ENCODE data around the gene LPIN2. TPM values are rescaled to one million over a fixed set of nuclear protein-coding genes. Genes with fewer than 3 reads are reported as not detected.

Gene LPIN2
- total and polyA plus RNA-seq, 2 of the 13 experiments (the other 11 are each of a cell fraction or from before 2014, with no cell fraction given) = 46.0 to 119 TPM

DNA sequence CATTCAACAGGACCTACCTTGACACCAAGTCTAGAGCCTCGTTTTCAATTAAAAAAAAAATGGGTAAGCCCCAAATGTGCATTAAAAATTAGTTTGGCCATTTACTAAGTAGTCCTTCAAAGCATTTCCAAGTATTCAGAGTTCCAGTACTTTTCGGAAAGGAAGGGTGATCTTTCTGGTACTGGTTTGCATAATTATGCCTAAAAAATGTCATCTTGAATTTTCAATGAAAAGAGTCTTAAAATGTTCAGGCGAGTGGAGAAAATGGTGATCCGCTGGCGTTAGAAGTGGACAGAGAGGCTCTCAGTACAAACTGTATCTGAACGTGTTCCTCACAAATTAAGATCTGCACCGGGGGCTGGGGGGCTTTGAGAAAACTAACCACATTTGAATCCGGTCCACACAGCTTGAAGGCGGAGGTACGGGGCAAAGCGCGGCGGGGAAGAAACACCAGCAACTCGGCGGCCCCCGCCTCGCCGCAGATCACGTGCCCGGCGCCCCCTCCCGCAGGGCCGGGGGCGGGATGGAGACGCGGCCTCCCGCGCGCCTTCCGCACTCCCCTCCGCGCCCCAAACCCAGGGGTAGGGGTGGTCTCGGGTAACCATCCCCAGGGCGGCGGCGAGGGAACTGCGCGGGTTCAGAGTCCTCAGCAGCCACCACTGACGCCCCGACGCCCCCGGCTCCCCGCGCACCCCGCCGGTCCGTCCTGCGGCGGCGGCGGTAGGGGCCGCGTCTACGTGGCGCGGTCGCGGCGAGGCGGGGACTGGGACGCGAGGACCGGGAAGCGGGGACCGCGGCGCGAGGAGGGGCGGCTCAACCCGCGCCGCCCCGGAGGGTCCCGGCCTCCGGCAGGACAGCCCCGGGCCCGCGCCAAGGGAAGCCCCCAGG is 564 bp downstream of the LPIN2 start (continued):
- TF ChIP-seq, protein P1, sequence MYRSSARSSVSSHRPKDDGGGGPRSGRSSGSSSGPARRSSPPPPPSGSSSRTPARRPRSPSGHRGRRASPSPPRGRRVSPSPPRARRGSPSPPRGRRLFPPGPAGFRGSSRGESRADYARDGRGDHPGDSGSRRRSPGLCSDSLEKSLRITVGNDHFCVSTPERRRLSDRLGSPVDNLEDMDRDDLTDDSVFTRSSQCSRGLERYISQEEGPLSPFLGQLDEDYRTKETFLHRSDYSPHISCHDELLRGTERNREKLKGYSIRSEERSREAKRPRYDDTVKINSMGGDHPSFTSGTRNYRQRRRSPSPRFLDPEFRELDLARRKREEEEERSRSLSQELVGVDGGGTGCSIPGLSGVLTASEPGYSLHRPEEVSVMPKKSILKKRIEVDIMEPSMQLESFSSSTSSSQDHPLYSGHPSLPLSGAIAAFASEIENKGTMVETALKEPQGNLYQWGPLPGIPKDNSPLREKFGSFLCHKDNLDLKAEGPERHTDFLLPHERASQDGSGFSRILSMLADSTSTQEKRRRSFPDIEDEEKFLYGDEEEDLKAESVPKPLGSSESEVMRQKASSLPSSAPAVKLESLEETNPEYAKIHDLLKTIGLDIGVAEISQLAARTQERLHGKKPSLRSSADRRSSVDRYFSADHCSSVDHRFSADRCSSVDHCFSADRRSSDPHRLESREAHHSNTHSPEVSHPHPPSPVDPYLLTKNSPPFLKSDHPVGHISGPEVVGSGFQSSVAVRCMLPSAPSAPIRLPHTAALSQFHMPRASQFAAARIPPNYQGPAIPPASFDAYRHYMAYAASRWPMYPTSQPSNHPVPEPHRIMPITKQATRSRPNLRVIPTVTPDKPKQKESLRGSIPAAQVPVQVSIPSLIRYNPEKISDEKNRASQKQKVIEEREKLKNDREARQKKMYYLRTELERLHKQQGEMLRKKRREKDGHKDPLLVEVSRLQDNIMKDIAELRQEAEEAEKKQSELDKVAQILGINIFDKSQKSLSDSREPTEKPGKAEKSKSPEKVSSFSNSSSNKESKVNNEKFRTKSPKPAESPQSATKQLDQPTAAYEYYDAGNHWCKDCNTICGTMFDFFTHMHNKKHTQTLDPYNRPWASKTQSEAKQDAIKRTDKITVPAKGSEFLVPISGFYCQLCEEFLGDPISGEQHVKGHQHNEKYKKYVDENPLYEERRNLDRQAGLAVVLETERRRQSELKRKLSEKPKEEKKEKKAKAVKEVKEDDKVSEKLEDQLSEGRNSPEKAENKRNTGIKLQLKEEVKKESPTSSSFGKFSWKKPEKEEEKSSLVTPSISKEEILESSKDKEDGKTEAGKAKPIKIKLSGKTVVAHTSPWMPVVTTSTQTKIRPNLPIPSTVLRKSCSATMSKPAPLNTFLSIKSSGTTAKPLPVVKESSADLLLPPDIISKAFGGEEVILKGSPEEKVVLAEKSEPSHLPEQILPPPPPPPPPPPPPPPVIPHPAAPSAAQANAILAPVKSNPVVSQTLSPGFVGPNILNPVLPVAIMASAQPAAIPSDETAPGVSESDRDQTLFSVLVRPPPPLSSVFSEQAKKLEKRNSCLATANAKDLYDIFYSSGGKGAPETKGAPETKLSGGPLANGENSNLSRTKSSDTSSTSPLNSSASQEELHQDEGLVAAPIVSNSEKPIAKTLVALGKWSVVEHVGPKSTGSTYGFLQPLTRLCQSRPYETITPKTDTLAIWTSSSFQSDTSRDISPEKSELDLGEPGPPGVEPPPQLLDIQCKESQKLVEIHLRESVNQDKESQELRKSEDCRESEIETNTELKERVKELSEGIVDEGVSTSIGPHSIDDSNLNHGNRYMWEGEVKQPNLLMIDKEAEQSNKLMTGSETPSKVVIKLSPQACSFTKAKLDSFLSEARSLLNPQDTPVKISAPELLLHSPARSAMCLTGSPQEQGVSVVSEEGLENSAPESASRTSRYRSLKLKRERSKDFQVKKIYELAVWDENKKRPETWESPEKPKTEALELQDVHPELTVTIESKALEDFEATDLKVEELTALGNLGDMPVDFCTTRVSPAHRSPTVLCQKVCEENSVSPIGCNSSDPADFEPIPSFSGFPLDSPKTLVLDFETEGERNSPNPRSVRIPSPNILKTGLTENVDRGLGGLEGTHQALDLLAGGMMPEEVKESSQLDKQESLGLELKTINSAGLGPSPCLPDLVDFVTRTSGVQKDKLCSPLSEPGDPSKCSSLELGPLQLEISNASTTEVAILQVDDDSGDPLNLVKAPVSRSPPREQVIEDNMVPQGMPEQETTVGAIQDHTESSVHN (CRISPR knock-in tag; IDR thresholded peaks at IDR 0.05) = no peak
- TF ChIP-seq ZBTB7B (CRISPR knock-in tag; IDR thresholded peaks at IDR 0.05) (no peak; the same call in 1 of the 2 replicates), NRL (CRISPR knock-in tag; IDR thresholded peaks at IDR 0.05; ENCODE audit: borderline replicate concordance) (no peak), SRY (CRISPR knock-in tag; IDR thresholded peaks at IDR 0.05) (peak; percentile 39), HNF4A (CRISPR knock-in tag; IDR thresholded peaks at IDR 0.05) (no peak), ZNF468 (CRISPR knock-in tag; IDR thresholded peaks at IDR 0.05) (no peak), PHF20 (CRISPR knock-in tag; IDR thresholded peaks at IDR 0.05) (0 out of 2 replicates have a peak, but pooled peaks have one; percentile 19), TBX2 (CRISPR knock-in tag; IDR thresholded peaks at IDR 0.05; ENCODE audit: borderline replicate concordance) (peak; percentile 29; the same call in 1 of the 2 replicates), HOXA7 (CRISPR knock-in tag; IDR thresholded peaks at IDR 0.05) (no peak), ZNF124 (CRISPR knock-in tag; IDR thresholded peaks at IDR 0.05) (peak; percentile 25; the same call in 1 of the 2 replicates), ZNF446 (CRISPR knock-in tag; IDR thresholded peaks at IDR 0.05) (peak; percentile 39; the same call in 1 of the 2 replicates)
- TF ChIP-seq, protein P2, sequence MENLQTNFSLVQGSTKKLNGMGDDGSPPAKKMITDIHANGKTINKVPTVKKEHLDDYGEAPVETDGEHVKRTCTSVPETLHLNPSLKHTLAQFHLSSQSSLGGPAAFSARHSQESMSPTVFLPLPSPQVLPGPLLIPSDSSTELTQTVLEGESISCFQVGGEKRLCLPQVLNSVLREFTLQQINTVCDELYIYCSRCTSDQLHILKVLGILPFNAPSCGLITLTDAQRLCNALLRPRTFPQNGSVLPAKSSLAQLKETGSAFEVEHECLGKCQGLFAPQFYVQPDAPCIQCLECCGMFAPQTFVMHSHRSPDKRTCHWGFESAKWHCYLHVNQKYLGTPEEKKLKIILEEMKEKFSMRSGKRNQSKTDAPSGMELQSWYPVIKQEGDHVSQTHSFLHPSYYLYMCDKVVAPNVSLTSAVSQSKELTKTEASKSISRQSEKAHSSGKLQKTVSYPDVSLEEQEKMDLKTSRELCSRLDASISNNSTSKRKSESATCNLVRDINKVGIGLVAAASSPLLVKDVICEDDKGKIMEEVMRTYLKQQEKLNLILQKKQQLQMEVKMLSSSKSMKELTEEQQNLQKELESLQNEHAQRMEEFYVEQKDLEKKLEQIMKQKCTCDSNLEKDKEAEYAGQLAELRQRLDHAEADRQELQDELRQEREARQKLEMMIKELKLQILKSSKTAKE (CRISPR knock-in tag; IDR thresholded peaks at IDR 0.05; ENCODE audit: borderline replicate concordance) = 0 out of 2 replicates have a peak, but pooled peaks have one; percentile 27
- TF ChIP-seq, protein P3, sequence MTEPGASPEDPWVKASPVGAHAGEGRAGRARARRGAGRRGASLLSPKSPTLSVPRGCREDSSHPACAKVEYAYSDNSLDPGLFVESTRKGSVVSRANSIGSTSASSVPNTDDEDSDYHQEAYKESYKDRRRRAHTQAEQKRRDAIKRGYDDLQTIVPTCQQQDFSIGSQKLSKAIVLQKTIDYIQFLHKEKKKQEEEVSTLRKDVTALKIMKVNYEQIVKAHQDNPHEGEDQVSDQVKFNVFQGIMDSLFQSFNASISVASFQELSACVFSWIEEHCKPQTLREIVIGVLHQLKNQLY (CRISPR knock-in tag; IDR thresholded peaks at IDR 0.05) = peak; percentile 70; the same call in 1 of the 2 replicates
- TF ChIP-seq, protein P4, sequence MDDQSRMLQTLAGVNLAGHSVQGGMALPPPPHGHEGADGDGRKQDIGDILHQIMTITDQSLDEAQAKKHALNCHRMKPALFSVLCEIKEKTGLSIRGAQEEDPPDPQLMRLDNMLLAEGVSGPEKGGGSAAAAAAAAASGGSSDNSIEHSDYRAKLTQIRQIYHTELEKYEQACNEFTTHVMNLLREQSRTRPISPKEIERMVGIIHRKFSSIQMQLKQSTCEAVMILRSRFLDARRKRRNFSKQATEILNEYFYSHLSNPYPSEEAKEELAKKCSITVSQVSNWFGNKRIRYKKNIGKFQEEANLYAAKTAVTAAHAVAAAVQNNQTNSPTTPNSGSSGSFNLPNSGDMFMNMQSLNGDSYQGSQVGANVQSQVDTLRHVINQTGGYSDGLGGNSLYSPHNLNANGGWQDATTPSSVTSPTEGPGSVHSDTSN (CRISPR knock-in tag; IDR thresholded peaks at IDR 0.05; ENCODE audit: borderline replicate concordance) = no peak
- TF ChIP-seq, protein P5, sequence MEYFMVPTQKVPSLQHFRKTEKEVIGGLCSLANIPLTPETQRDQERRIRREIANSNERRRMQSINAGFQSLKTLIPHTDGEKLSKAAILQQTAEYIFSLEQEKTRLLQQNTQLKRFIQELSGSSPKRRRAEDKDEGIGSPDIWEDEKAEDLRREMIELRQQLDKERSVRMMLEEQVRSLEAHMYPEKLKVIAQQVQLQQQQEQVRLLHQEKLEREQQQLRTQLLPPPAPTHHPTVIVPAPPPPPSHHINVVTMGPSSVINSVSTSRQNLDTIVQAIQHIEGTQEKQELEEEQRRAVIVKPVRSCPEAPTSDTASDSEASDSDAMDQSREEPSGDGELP (IDR thresholded peaks at IDR 0.05; ENCODE audit: borderline replicate concordance, low read depth) = no peak

Measured in HepG2 (cell line).